ENCODE results near the gene PLEKHN1. TPM values are rescaled to one million over a fixed set of nuclear protein-coding genes. Genes with fewer than 3 reads are reported as not detected.
A peak's percentile ranks its signal among the peaks of the same experiment; 100 is the strongest.

The PLEKHN1 gene
- total RNA-seq, 3 donors from 2014 or later: 1.6 to 2.4 (median 1.9) TPM

GRCh38 chr1:966704-967300 lies 520 bp downstream of the PLEKHN1 start:
- ATAC-seq (peak; percentile 95 to 97), DNase-seq (peak; percentile 85)
- H3K4me3 Mint-ChIP-seq: peak overlapping the region; percentile 82
- no peaks in the 10 kb centered on the region for H3K36me3 Mint-ChIP-seq (ENCODE audit: insufficient read depth)
- peaks cover 6% of the 10 kb centered on the region for H3K4me1 Mint-ChIP-seq (ENCODE audit: low read depth)
- peaks cover 4% of the 10 kb centered on the region for H3K27me3 Mint-ChIP-seq (ENCODE audit: low read depth)
- no peaks in the 10 kb centered on the region for H3K9me3 Mint-ChIP-seq

DNA sequence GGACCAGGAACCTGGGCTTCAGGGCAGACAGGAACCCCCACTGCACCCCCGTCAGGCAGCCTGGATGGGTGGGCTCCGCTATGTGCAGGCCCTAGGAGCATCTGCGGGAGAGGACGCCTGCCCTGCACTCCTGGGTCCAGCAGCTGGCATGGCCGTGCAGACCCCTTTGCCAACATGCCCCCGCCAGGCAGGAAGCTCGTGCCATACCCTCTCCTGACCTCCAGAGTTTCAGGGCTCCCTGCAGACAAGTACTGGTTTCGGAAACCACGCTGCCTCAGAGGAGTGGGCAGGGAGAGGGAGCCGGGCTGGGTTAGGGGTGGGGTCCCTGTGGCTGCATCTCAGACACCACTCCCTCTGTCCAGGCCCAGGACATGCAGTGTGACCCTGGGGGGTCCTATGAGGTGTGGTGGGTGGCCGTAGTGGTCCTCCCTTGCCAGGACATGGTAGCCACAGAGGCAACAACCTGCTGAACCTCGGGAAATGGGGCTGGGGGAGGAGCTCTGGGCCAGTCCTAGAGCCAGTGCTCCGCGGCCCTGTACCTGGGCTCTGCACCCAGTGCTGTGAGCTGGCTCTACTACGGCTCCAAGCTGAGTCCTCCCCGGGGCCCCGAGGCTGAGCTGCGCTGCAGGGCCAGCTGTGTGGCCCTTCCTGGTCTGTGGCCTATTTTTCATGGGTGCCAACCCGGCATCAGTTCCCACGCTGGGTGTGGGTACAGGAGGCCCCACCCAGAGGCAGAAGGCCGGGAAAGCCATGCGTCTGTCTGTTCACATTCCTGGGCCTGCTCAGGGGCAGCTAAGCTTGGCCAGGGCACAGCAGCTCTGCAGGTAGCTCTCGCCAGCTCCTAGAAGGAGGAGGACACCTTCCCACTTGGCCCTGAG lies 1.4 kb downstream of the PLEKHN1 start:
- Mint-ChIP-seq H3K4me1 (ENCODE audit: low read depth) (peaks cover 6% of the 10 kb centered on the region), H3K9me3 (no peaks in the 10 kb centered on the region), H3K4me3 (no peak overlapping the region), H3K27me3 (ENCODE audit: low read depth) (peaks cover 4% of the 10 kb centered on the region), H3K36me3 (ENCODE audit: insufficient read depth) (no peaks in the 10 kb centered on the region)
- DNase-seq (no peak), ATAC-seq (no peak)

- ATAC-seq (no peak), DNase-seq (no peak)
- Mint-ChIP-seq H3K4me3 (no peak overlapping the region), H3K27me3 (ENCODE audit: low read depth) (peaks cover 6% of the 10 kb centered on the region), H3K9me3 (no peaks in the 10 kb centered on the region), H3K4me1 (ENCODE audit: low read depth) (peaks cover 6% of the 10 kb centered on the region), H3K36me3 (ENCODE audit: insufficient read depth) (no peaks in the 10 kb centered on the region)
These were observed 3.1 kb downstream of the PLEKHN1 start for GRCh38 chr1:969260-969855.

DNA sequence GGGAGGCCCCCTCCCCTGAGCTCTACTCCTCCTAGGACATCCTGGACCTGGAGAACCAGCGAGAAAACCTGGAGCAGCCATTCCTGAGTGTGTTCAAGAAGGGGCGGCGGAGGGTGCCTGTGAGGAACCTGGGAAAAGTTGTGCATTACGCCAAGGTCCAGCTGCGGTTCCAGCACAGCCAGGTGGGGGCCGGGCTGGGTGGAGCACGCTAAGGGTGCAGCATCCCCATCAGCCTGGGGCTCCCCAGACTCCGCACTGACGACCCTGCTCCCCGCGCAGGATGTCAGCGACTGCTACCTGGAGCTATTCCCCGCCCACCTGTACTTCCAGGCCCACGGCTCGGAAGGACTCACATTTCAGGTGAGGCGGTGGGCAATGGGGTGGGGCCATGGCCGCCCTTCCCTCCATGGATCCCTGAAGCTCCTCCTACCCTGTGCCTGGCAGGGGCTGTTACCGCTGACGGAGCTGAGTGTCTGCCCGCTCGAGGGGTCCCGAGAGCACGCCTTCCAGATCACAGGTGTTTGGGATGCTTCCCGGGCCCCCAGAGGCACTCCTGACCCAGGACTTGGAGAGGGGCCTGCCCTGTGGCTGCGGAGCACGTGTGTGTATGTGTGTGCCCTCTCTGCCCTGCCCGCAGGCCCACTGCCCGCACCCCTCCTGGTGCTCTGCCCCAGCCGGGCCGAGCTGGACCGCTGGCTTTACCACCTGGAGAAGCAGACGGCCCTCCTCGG lies 4.1 kb downstream of the PLEKHN1 start:
- no peak overlapping the region for H3K4me3 Mint-ChIP-seq
- no peaks in the 10 kb centered on the region for H3K36me3 Mint-ChIP-seq (ENCODE audit: insufficient read depth)
- no peaks in the 10 kb centered on the region for H3K9me3 Mint-ChIP-seq
- H3K27me3 Mint-ChIP-seq (ENCODE audit: low read depth): peaks cover 9% of the 10 kb centered on the region
- peaks cover 6% of the 10 kb centered on the region for H3K4me1 Mint-ChIP-seq (ENCODE audit: low read depth)
- no peak for ATAC-seq
- no peak for DNase-seq

DNA sequence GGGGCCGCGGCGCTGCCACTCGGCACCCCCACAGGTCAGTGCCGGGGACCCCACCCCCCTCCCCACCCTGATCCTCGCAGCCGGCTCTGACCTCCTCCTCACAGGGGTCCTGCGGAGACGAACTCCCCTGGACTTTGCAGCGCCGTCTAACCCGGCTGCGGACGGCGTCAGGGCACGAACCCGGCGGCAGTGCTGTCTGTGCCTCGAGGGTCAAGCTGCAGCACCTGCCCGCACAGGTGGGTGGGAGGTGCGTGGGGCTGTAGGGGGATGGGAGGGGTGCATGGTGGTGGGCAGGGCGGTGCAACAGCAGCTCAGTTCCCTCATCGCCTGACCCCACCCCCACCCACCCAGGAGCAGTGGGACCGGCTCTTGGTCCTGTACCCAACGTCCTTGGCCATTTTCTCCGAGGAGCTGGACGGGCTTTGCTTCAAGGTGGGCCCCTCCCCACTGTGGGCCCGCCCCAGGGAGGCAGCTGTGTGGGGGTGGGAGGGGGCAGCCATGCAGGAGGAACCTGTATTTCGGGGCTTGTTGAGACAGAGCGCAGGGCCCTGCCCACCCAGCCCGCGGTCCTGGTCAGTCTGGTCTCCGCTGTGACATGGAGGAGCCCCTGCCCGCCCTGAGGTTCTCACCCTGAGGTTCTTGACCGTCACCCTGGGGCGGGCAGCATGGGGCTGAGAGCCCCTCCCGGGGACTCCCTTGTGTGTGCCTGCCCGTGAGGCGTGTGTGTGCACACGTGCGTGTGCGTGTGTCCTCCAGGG lies 4.9 kb downstream of the PLEKHN1 start:
- Mint-ChIP-seq H3K9me3 (no peaks in the 10 kb centered on the region), H3K4me1 (ENCODE audit: low read depth) (peaks cover 5% of the 10 kb centered on the region), H3K4me3 (no peak overlapping the region), H3K27me3 (ENCODE audit: low read depth) (peaks cover 14% of the 10 kb centered on the region), H3K36me3 (ENCODE audit: insufficient read depth) (no peaks in the 10 kb centered on the region)
- DNase-seq (no peak), ATAC-seq (no peak)

GRCh38 chr1:971751-972506 lies 5.6 kb downstream of the PLEKHN1 start:
- H3K9me3 Mint-ChIP-seq: no peaks in the 10 kb centered on the region
- peaks cover 5% of the 10 kb centered on the region for H3K4me1 Mint-ChIP-seq (ENCODE audit: low read depth)
- H3K4me3 Mint-ChIP-seq: no peak overlapping the region
- ATAC-seq: no peak
- peaks cover 14% of the 10 kb centered on the region for H3K27me3 Mint-ChIP-seq (ENCODE audit: low read depth)
- DNase-seq: no peak
- H3K36me3 Mint-ChIP-seq (ENCODE audit: insufficient read depth): no peaks in the 10 kb centered on the region

DNA sequence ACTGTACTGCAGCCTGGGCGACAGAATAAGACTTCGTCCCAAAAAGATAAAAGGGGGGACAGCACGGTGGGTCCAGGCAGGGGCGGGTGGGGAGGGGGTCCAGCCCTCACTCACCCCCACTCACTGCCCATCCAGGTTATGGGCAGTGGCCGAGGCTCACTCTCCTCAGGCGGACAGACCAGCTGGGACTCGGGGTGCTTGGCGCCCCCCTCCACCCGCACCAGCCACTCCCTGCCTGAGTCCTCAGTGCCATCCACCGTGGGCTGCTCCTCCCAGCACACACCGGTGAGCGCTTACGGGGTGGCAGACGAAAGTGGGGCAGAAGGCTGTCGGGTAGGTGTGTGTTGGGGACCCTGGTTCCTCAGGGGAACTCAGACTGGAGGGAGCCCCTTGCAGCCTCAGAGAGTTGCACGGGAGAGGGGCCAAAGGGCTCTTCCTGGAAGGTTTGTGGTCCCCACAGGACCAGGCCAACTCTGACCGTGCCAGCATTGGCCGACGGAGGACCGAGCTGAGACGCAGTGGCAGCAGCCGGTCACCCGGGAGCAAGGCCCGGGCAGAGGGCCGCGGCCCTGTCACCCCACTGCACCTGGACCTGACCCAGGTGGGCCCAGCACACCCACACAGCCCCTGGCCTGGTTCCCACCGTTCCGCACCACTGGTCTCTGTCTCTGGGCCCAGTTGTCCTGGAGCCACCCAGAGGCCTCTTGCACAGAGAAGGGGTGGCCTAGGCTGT lies 6.6 kb downstream of the PLEKHN1 start:
- peaks cover 14% of the 10 kb centered on the region for H3K27me3 Mint-ChIP-seq (ENCODE audit: low read depth)
- ATAC-seq (no peak), DNase-seq (no peak)
- peaks cover 5% of the 10 kb centered on the region for H3K4me1 Mint-ChIP-seq (ENCODE audit: low read depth)
- no peaks in the 10 kb centered on the region for H3K36me3 Mint-ChIP-seq (ENCODE audit: insufficient read depth)
- no peak overlapping the region for H3K4me3 Mint-ChIP-seq
- H3K9me3 Mint-ChIP-seq: no peaks in the 10 kb centered on the region

- Mint-ChIP-seq H3K36me3 (ENCODE audit: insufficient read depth) (no peaks in the 10 kb centered on the region), H3K9me3 (no peaks in the 10 kb centered on the region), H3K4me3 (no peak overlapping the region), H3K27me3 (ENCODE audit: low read depth) (peaks cover 16% of the 10 kb centered on the region), H3K4me1 (ENCODE audit: low read depth) (peaks cover 7% of the 10 kb centered on the region)
- no peak for DNase-seq
- ATAC-seq: no peak
These were observed 7.4 kb downstream of the PLEKHN1 start for GRCh38 chr1:973459-974292.

DNA sequence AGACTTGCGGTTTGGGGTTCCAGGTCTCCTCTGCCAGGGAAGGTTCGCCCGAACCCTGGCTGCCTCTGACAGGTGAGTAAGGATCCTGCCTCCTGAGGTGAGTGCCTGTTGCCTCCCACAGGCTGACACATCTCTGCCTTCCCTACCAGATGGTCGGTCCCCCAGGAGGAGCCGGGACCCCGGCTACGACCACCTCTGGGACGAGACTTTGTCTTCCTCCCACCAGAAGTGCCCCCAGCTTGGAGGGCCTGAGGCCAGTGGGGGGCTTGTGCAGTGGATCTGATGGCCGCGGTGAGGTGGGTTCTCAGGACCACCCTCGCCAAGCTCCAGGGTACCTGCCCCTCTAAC lies 8.0 kb downstream of the PLEKHN1 start:
- ATAC-seq (no peak), DNase-seq (no peak)
- H3K4me3 Mint-ChIP-seq: no peak overlapping the region
- H3K27me3 Mint-ChIP-seq (ENCODE audit: low read depth): peaks cover 16% of the 10 kb centered on the region
- H3K9me3 Mint-ChIP-seq: no peaks in the 10 kb centered on the region
- peaks cover 7% of the 10 kb centered on the region for H3K4me1 Mint-ChIP-seq (ENCODE audit: low read depth)
- no peaks in the 10 kb centered on the region for H3K36me3 Mint-ChIP-seq (ENCODE audit: insufficient read depth)

- no peaks in the 10 kb centered on the region for H3K9me3 Mint-ChIP-seq
- peaks cover 16% of the 10 kb centered on the region for H3K27me3 Mint-ChIP-seq (ENCODE audit: low read depth)
- H3K4me1 Mint-ChIP-seq (ENCODE audit: low read depth): peaks cover 7% of the 10 kb centered on the region
- DNase-seq: no peak
- H3K36me3 Mint-ChIP-seq (ENCODE audit: insufficient read depth): no peaks in the 10 kb centered on the region
- ATAC-seq: no peak
- no peak overlapping the region for H3K4me3 Mint-ChIP-seq
These were observed 8.5 kb downstream of the PLEKHN1 start for GRCh38 chr1:974687-975328.

DNA sequence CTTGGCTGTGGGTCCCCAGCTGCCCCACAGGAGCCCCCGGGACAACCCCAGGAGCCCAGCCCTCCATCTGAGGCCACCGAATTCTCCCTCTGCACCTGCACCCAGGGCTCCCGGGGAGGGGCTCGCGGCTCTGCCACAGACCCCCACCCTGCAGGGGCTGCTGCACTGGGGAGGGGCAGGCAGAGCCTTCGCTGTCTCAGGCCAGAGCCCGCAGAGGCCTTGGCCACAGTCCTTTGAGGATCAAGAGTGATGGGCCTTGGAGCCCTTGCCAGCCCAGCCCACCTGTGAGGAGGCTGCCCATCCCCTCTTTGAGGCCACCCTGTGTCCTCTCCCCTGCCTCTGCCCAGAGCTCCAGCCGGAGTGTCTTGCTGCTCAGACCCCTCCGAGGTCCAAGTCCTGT lies 9.1 kb downstream of the PLEKHN1 start:
- ATAC-seq: no peak
- DNase-seq: no peak
- H3K27me3 Mint-ChIP-seq (ENCODE audit: low read depth): peaks cover 16% of the 10 kb centered on the region
- H3K36me3 Mint-ChIP-seq (ENCODE audit: insufficient read depth): no peaks in the 10 kb centered on the region
- H3K9me3 Mint-ChIP-seq: no peaks in the 10 kb centered on the region
- peaks cover 7% of the 10 kb centered on the region for H3K4me1 Mint-ChIP-seq (ENCODE audit: low read depth)
- H3K4me3 Mint-ChIP-seq: no peak overlapping the region
